ENCODE measurements around the gene C11orf52.
A peak's percentile ranks its signal among the peaks of the same experiment; 100 is the strongest.

The C11orf52 gene

GRCh38 chr11:111937461-111937769 lies 18.7 kb downstream of the C11orf52 start:
- no peak for DNase-seq (ENCODE audit: low read depth)
- no peak for TF ChIP-seq CTCF (conservative IDR thresholded peaks at IDR 0.05; ENCODE audit: low read depth, low read length)
- H3K4me3 ChIP-seq (ENCODE audit: low read depth, low read length) = peak overlapping the region; percentile 71

- no peak for TF ChIP-seq CTCF (conservative IDR thresholded peaks at IDR 0.05; ENCODE audit: low read depth, low read length)
- no peak for DNase-seq (ENCODE audit: low read depth)
- peak overlapping the region; percentile 71 for H3K4me3 ChIP-seq (ENCODE audit: low read depth, low read length)
Measured at GRCh38 chr11:111937844-111938243, 19.1 kb downstream of the C11orf52 start.

- peak overlapping the region; percentile 22 for H3K4me3 ChIP-seq (ENCODE audit: low read depth, low read length)
- no peak for TF ChIP-seq CTCF (conservative IDR thresholded peaks at IDR 0.05; ENCODE audit: low read depth, low read length)
- DNase-seq (ENCODE audit: low read depth) = peak; percentile 69
Measured at GRCh38 chr11:111938687-111939160, 20.0 kb downstream of the C11orf52 start.

- H3K4me3 ChIP-seq (ENCODE audit: low read depth, low read length) = no peak overlapping the region
- TF ChIP-seq CTCF (conservative IDR thresholded peaks at IDR 0.05; ENCODE audit: low read depth, low read length) = no peak
- peak; percentile 74 for DNase-seq (ENCODE audit: low read depth)
Measured at GRCh38 chr11:111939836-111940604, 21.3 kb downstream of the C11orf52 start.

GRCh38 chr11:111941963-111942362 lies 23.2 kb downstream of the C11orf52 start:
- TF ChIP-seq CTCF (conservative IDR thresholded peaks at IDR 0.05; ENCODE audit: low read depth, low read length) = no peak
- H3K4me3 ChIP-seq (ENCODE audit: low read depth, low read length) = no peak overlapping the region
- DNase-seq (ENCODE audit: low read depth) = no peak

- no peak overlapping the region for H3K4me3 ChIP-seq (ENCODE audit: low read depth, low read length)
- peak; percentile 55 for DNase-seq (ENCODE audit: low read depth)
- TF ChIP-seq CTCF (conservative IDR thresholded peaks at IDR 0.05; ENCODE audit: low read depth, low read length) = no peak
Measured at GRCh38 chr11:111942829-111943228, 24.1 kb downstream of the C11orf52 start.

- no peak overlapping the region for H3K4me3 ChIP-seq (ENCODE audit: low read depth, low read length)
- TF ChIP-seq CTCF (conservative IDR thresholded peaks at IDR 0.05; ENCODE audit: low read depth, low read length) = no peak
- peak; percentile 95 for DNase-seq (ENCODE audit: low read depth)
Measured at GRCh38 chr11:111944139-111944538, 25.4 kb downstream of the C11orf52 start.
